Amygdala (tissue), 56 donors: ENCODE data around the gene NDUFB4.

ENCODE experiments used
- DNase-seq, 56 donors: peaks; one replicate each; lab custom pipeline; 2025; lab: John Stamatoyannopoulos, UW

The NDUFB4 gene

GRCh38 chr3:120596116-120596852, at the start of gene NDUFB4:
TSS of gene NDUFB4 (plus strand) at chr3:120596336. CDS start at chr3:120596360, 24 bp downstream.
- peak; percentile 74 to 97 (median 92) for DNase-seq

DNA sequence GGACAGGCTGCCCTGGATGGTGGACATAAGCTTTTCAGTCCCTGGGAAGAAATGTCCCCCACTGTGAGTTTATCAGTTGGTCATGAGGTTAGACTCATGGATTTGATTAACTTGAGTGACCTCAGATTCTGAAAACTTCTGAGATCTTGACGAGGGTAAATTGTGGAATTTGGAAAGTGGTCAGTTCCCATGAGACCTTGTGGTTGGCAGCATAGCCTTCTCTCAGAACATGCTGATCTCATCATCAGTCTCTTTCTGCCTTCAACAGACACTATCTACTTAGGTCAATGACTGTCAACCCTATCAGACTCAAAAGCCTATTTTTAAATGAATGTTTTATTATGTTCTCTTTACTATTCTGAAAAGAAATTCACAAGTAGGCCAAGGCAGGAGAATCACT, 45.6 kb upstream of the NDUFB4 start:
- DNase-seq = no peak

DNA sequence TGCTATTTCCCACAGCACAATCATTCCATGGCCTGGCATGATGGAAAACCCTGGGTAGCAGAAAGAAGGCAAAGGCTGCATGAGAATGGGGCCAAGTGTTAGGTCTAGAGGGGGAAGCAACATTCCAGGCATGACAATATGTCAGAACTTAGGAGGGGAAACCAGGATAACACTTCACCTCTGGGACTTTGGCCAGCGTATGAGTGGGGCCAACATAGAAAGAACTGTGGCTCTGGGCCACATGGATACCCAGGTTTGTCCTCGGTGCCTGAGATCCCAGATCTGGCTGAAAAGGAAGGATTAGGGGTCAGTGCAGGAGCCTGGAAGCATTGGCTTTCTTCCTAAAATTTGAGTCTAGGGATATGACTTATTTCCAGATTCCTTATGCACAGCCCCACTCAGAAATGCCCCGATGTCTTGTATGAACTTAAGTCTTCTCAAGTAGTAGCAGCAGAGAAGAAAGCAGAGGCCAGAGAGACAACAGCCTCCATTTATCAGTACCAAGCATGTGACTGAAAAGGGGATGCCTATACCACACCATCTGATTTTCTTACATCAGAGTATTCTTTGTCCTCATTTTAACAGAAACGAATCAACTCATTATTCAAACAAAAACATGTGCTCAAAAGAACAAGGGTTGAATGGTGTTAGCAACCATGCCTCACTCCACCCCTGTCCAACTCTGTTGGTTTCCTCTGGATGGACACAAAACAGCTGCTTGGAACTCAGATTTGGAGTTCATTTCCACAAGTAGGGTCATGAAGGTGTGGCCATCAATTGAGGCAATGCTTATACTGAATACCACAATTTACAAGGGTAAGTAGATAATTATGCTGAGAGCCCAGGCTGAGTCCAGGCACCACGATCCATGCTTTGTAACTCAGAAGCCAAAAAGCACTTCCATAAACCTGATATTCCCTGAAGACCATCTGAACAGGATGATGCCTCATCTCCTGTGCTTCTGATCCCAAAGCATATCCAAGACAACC, 43.7 kb upstream of the NDUFB4 start:
- no peak for DNase-seq

- DNase-seq = no peak
These were observed 41.1 kb upstream of the NDUFB4 start for GRCh38 chr3:120554812-120555606.

DNA sequence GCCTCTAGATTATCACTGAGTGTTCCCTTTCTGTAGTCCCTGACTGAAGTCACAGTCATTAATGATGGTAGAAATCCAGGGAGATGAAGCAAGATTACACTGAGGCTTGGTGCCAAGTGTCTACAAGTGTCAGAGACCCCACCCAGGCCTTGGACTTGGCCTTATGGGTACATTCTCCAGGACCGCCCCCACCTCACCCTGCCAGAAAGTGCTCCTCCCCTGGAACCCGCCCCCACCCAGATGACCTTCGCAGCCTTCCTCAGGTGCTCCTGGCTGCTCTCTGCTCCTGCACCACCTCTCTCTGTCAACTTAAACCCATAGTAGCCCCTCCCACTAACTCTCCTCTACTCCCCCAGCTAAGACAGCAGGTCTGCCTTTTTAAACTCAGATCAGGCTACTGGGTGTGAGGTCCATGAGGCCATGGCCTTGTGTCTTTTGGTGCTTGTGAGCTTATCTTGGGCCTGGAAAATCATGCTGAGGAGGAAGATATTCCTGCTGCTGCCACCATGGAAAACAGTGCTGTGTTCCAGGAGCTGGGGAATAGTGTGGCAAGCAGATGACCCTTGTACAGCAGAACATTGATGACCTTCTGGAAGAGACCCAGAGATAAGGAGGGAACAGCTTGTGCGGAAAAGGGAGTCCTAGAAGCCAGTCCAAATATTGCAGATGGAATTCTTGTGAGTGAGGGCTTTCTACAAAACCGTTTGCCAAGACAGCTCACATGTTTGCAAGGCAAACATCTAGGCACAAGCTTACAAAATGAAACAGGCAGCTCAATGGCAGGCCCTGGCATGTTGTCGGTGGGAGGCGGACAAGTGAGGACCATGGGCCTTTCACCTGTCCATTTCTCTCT, 40.3 kb upstream of the NDUFB4 start:
- no peak for DNase-seq

DNA sequence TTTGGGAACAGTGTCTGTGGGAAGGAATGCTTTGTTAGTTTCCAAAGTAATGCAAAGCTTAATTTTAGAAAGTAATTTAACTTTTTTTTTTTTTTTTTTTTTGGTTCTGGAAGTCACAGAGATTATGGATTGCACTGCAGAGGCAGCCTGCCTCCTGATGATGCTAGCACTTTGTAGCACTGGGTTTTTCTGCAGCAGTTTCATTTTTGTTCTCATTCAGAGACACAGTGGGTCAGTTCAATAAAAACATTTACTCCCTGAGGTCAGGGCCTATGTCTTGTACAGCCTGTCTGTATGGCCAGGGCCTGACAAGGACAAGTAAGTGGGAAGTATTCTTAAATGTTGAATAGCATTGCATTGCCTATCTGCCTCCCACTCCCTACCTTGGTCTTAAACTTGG, 39.0 kb upstream of the NDUFB4 start:
- DNase-seq = no peak

- peak in 54 of 56 donors; percentile 8 to 86 (median 69) for DNase-seq
These were observed 37.3 kb upstream of the NDUFB4 start for GRCh38 chr3:120558771-120559241.

DNA sequence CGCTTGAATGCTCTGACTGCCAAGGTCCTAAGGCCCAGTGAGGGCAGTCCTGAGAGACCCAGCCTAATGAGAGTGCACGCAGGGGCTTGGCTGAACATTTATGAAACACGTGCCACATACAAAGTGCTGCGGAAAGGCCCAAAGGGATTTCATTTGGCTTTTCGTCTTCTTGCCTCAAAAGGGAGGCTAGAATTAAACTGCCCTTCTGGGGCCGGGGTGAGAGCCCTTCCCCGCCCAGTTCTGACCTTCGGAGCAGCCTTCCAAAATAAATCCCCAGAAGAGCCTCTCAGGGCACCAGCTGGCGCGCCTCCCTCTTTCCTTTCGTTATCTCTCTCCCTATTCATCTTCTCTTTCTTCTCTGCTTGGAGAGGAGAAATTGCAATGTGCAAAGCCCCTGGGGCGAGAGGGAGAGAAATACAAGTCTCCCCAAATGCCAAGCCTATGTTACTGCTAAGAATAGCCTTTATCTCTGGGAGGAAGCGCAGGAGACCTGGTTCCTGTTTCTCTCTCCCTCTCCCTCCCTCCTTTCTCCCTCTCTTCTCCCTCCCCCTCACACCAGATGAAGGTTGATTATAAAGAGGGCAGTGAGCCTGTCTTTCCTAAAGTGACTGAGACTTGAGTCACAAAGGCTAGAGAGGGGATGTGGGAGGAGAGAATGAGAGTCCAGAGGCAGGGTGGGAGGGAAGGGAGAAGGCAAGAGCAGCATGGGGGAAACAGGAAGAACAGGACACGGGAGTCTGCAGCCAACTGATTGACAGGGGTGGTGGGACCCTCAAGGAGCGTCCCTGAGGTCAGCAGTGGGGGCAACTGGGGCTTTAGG, 36.7 kb upstream of the NDUFB4 start:
- DNase-seq = peak in 15 of 56 donors; percentile 5 to 70 (median 46)

- DNase-seq = no peak
These were observed 35.6 kb upstream of the NDUFB4 start for GRCh38 chr3:120560304-120561250.

DNA sequence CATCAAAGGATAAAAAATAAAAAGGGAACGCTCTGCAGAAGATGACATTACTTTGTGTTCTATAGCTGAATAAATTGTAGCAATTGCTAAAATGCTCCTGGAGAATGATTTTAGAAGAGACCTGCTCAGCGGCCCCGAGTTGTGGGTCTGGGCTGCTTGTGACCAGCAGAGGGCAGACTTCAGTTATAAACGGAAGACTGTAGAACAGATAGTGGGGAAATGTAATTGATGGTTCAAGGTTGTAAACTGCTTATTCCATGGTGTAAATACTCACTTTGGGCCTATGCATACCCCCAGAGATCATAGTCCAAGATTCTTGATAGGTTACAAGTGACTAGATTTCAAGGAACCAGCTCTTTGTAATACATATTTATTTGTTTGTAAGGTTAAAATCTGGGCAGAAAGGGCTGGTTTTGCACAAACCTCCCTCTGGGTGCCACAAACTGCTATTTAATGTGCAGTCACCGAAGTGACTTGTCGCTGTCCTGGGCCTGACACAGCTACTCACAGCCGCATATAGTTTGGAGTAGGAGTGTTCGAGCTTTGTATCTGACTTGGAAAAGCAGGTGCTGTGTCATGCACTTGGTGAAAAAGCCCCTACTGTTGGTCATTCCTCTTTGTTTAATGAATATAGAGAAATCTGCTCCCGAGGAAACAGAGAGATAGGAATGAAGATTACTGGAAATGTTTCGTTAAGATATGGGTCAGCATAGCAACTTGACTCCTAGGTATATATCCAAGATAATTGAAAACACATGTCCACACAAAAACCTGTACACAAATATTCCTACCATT, 34.7 kb upstream of the NDUFB4 start:
- DNase-seq = peak in 47 of 56 donors; percentile 7 to 86 (median 42)

DNA sequence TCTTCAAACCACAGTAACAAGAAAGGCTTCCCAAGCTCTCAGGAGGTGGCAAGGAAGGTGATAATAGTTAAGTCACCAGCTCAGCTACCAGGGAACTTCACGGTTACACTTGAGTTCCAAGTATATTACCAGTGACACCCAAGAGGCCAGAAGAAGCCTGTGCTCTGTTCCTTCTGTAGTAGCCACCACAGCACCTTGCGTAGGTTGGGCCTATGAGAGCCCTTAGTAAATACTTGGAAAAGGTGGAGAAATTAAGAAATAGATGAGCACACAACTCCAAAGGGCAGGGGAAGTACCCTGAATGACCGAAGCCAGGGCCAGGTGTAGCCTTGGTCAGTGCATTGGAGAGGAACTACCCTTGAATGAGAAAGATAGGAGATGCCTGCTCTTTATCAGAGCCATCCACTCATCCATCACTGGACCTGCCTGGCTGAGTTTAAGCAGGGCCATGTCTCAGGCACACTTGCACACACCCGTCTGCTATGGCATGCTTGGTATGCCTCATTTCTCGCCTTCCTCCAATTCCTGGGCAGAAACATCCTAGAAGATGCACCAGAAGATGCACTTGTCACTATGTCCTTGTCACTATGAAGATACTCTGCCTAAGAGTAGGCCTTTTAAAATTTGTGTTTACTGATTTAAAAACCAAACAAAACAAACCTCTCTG, 32.6 kb upstream of the NDUFB4 start:
- DNase-seq = no peak

DNA sequence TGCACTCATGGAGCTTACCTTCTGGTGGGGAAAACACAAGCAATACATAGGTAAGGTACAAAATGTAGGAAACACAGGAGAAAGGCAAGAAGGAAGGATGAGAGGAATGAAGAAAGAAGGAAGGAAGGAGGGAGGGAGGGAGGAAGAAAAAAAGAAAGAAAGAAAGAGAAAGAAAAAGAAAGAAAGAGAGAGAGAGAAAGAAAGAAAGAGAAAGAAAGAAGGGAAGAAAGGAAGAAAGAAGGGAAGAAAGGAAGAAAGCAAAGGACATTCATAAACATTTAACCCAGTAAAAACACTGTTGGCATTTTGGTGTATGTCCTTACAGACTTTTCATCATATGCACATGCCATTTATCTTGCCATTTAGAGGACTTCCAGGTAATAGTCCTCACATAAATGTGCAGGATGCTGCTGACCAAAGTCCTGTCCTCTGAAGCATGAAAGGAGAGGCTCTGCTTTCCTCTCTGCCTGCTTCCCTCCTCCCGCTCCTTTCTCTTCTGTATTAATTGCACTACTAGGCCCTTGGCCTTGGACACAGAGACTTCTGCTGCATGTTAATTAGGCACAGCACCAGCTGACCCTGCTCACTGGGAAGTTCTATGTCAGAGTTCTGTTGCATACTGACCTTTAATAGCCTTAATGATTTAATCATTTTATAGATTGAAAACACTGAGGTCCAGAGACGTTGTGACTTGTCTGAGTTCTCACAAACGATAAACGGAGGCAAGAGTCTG, 29.7 kb upstream of the NDUFB4 start:
- DNase-seq = peak in 22 of 56 donors; percentile 6 to 66 (median 31)

DNA sequence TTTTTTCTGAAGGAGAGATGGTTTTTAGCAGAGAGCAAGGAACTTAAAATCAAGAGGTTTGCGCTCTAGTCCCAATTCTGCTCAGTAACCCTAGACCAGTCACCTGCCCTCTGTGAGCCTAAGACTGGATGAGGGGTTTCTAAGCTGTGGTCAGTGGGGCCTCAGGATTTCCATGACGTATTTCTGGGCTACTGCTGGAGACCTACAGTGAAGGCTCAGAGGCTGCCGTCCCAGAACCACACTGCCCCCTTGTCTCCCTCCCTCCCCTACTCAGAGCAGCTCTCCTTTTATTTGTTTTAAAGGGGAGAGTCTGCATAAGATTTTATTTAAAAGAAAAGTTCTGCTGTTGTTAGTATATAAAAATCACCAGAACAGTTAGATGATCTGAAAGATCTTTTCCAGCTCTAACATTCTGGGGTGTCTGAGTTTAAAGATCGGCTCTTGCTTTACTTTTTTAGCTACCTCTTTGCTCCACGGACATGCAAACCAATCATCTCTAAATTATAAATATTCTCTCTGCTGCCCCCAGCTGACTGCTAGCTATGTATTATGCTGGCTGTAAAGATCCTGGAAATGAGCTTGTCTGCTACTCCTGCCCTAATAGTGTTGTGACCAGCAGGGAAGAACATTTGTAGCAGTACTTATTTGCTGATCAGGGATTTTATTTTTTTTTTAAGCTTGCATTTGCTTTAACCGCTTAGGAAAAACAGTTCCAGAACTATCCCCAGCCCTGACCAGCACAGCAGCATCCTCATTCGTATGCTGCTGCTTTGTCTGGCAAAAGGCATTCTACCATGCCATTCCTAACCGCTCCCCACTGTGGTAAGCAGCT, 28.6 kb upstream of the NDUFB4 start:
- DNase-seq = peak in 17 of 56 donors; percentile 2 to 59 (median 21)

GRCh38 chr3:120568202-120568531, 28.0 kb upstream of the NDUFB4 start:
- DNase-seq = peak in 3 of 56 donors; percentile 6 to 30 (median 11)
